Kidney glomerular epithelial cell (primary cell): Measurements from ENCODE around the gene KASH5.

Experiments used
- DNase-seq: peaks from one replicate; lab custom pipeline; 2025; lab: John Stamatoyannopoulos, UW

The KASH5 gene

GRCh38 chr19:49387936-49388372 is at the start of gene KASH5:
Gene KASH5, plus strand, starts transcription at chr19:49388249. Its CDS starts 2,635 bp downstream, at chr19:49390884.
- DNase-seq = no peak

- peak; percentile 47 for DNase-seq
Observed at GRCh38 chr19:49338691-49339300, 49.3 kb upstream of the KASH5 start.

DNA sequence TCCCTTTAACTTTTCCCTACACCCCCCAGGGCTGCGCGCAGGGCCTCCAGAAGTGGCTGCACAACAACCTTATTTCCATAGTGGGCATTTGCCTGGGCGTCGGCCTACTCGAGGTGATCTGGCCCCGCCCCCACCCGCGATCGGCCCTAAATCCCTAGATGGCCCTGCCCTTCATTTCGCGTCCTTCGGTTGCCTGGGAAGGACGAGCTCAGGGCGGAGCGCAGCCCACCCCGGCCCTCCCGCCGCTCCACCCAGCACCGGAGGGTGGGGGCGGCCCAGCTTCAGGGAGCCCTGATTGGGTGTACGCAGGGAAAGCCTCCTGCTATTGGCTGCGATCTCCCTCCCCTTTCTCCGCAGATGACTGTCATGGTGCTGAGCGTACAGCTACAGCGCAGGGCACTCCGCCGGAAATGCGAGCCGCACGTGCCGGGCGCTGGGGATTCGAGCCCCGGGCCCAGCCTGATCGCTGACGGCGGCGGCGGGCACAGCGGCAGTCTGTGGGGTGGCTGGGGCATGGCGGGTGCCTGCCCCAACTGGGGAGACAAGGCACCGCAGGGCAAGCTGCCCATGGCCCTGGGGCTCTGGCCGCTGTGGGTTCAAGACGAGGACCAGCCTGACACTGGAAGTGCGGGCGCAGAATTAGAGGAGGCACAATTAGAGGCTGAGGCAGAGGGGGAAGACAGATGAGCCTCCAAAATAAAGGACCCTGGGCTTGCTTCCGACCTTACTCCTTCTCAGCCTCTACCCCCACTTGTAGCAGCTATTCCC is 48.6 kb upstream of the KASH5 start:
- DNase-seq = peak; percentile 54

GRCh38 chr19:49340069-49340864 is 47.8 kb upstream of the KASH5 start:
- no peak for DNase-seq

DNA sequence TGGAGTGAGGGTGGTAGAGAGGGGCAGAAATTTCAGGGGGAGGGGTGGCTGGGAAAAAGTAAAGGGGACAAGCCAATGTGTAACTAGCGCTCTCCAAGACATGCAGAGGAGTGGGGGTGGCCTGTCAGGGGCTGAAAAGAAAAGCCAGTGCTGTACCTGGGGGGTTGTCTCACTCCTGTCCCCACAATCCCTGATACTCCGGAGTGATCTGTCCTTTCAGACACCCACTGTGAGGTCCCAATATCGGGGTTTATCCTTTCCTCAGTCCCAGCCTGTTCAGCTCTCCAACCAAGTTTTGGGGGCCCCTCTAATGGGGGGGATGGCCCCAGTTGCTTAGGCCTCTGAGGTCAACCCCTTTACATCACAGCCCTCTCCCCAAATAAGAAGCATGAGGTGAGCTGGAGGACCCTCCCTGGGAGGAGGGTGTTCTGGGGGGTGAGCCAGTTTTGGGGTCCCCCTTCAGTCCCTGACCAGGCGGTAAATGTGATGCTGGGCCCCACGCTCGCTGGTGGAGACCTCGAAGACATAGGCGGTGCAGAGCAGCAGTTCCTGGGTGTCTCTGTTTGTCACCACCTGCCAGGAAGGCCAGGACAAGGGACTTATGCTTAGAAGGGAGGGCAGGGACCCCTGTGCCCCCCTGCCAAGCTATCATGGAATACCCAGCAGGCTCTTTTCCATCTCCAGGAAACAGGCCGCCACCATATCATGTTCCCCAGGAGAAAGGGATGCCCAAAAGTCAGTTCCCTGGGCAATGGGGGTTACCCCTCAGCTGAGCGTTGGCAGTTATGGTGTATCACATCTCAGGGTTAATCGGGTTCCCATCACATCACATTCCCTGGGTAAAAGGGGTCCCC is 47.0 kb upstream of the KASH5 start:
- DNase-seq = no peak

DNA sequence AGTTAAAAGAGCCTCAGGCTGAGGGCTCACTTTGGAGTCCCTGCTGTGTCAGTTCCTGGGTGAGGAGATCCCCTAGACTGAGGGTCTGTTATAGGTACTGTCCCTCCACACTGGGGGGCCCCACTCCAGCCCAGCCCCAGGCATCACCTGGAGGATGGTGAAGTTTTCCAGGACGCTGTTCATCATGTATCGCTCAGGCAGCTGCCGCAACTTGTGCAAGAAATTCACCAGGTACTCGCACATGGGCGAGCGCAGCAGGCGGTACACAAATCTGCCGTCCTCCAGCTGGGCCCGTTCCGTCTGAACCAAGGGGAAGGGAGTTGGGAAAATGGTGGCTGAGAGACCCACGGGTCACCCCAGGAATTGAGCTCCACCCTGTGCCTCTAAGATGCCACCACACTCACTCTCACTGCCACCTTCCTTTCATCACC is 45.7 kb upstream of the KASH5 start:
- no peak for DNase-seq

DNA sequence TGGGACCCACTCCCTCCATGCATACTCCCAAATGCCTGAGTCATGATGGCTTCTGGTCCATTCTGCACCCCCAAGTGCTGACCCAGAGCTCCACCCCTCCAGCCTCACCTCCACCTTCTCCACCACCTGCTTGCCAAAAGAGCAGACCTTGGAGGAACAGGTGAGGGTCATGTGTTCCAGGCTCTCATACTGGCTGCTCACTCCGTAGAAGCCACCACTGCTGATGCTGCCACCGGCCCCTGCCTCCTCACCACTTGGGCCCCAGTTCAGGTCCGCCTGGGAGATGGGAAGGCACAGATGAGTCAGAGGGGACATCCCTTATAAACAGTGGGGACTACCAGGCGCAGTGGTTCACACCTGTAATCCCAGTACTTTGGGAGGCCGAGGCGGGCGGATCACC is 44.9 kb upstream of the KASH5 start:
- no peak for DNase-seq

- no peak for DNase-seq
Observed at GRCh38 chr19:49344505-49345423, 43.3 kb upstream of the KASH5 start.

DNA sequence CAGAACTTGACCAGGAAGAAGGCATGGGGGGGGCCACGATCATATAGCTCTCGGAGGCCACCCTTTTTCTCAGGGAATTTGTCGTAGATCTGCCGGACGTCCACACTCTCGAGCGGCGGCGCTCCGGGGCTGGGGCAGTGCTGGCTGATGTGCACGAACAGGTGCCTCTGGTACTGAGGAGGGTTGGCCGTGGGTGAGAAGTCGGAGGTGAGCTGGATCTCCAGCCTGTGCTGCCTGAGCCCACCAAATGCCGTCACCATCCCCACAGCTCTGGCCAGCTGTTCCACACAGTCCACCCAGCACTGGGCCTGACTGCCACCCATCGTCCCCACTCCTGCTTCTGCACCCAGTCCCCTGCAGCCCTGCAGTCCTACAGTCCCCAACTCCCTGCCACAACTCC is 40.9 kb upstream of the KASH5 start:
- no peak for DNase-seq

DNA sequence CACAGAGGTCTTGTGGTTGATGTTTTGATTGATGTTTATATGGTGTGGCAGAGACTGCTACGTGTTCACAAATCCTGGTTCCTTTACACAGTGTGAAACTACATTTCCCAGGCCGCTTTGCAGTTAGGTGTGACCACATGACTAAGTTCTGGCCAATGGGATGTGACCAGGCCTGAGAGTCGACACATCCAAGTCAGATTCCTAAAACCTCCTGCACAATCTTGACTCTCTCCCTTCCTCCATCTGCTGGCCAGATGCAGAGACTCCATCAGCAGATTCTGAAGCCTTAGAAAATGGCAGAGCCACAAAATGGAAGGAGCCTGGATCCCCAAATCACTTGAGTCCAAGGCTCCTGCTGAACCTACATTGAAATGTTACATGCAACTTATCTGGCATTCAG is 40.2 kb upstream of the KASH5 start:
- DNase-seq = no peak

DNA sequence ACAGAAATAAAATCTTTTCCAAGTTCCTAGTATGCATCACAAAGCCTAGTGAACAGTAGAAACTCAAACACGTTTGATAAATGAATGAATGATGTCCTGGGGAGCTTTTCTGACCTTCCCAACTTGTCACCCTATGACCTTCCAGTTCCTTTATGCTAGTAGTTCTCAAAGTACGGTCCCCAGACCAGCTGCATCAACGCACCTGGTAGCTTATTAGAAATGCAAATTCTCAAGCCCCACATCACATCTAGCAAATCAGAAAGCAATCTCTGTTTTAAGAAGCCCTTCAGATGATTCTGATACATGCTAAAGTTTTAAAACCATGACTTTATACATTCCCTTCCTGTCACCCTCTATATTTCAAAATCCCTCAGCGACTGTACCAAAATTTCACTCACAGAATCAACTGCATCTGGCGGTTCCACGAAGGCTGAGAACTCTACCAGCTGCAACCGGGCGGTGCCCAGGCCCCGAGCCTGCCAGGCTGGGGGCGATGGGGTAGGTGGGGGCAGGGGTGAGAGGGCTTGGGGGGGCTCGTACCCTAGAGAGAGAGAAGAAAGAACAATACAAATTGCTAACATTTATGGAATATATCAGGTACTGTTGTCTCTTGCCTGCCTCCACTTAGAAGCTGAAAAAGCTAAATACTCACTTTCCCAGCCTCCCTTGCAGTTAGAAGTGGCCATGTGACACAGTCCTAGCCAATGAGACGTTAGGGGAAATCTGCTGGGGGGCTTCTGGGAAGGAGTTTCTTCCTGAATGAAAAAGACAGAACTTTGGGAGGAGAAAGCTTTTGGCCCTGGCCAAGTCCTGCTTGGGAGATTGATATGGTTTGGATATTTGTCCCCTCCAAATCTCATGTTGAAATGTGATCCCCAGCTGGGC is 39.5 kb upstream of the KASH5 start:
- no peak for DNase-seq

DNA sequence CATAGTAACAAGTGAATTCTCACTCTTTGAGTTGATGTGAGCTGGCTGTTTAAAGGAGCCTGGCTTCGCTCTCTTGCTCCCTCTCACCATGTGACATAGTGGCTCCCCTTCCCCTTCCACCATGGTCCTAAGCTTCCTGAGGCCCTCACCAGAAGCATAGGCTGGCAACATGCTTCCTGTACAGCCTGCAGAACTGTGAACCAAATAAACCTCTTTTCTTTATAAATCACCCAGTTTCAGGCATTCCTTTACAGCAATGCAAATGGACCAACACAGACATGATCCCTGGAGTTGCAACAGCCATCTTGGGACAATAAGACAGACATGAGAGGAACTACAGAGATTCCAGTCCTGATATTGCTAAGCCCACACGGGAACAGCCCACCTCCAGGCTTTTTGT is 38.5 kb upstream of the KASH5 start:
- no peak for DNase-seq

DNA sequence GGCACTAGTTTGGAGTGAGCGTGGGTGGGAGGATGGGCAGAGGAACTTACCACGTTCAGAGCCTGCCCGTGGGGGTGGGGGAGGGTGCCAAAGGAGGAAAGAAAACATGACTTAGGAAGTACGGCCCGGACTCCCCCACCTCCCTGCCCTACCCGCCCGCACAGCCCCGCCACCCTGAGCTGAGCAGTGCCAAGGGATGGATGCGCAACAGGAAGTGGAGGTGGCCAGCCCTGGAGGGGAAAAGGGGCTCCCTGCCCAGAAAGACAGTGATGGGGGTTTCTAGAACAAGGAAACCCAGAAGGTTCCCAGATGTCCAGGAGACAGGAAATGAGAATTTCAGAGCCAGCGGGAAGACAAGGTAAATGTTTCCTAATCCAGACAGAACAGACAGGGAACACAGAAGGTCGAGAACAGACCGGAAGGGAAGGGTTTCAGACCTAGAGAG is 32.1 kb upstream of the KASH5 start:
- DNase-seq = no peak

- no peak for DNase-seq
Observed at GRCh38 chr19:49356382-49356781, 31.7 kb upstream of the KASH5 start.

DNA sequence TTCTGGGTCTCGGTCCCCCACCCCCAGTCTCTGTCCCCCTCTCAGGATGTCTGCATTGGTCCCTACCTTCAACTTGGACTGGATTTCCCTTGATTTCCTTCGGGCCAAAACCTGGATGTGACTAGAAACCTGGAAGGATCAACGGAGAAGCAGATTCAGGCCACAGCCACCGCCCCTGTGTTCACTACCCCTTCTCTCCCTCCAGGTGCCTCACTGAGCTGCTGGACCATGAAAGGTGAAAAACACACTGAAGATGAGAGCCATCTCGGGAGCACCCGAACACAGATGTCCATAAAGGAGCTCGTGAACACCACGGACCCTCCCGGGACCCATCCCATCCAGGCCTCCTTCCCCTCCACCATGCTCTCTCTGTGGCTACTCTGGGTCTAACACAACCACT is 30.9 kb upstream of the KASH5 start:
- no peak for DNase-seq

DNA sequence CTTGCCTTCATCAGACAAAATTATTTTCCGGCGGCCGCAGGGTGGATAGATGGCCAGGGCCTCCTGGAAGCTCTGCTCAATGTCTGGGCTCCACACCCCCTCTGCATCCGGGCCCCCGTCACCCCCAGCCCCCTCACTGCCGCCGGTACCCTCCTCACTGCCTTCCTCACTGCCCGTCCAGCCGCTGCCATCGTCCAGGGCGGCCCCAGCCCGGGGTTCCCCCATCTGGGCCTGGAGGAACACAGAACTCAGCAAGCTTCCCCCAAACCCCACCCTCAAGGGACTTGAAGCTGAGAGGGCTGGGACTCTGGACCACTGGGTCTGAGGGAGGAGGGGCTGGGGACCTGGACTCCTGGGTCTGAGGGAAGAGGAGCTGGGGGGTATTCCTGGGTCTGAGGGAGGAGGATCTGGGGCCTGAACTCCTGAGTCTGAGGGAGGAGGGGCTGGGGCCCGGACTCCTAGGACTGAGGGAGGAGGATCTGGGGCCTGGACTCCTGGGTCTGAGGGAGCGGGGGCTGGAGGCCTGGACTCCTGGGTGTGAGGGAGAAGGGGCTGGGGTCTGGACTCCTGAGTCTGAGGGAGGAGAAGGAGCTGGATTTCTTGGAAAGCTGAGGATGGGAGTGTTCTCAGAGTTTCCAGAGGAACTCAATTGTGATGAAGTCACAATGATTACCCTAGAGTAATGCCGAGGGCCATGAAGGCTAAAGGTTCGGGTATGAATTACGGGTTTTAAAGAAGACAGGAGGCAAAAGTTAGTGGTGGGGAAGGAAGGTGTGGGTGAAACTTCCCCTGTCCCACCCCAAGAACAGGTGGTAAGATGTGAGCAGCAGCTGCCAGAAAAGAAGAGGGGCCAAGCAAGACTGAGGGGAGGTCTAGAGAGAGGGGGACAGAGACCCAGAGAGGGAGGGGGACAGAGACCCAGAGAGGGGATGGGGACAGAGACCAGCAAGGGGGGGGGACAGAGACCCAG is 27.9 kb upstream of the KASH5 start:
- DNase-seq = no peak

GRCh38 chr19:49361438-49362047 is 26.5 kb upstream of the KASH5 start:
- peak; percentile 56 for DNase-seq
